Measurements from ENCODE around the gene PSMD6.

PSMD6 gene

DNA sequence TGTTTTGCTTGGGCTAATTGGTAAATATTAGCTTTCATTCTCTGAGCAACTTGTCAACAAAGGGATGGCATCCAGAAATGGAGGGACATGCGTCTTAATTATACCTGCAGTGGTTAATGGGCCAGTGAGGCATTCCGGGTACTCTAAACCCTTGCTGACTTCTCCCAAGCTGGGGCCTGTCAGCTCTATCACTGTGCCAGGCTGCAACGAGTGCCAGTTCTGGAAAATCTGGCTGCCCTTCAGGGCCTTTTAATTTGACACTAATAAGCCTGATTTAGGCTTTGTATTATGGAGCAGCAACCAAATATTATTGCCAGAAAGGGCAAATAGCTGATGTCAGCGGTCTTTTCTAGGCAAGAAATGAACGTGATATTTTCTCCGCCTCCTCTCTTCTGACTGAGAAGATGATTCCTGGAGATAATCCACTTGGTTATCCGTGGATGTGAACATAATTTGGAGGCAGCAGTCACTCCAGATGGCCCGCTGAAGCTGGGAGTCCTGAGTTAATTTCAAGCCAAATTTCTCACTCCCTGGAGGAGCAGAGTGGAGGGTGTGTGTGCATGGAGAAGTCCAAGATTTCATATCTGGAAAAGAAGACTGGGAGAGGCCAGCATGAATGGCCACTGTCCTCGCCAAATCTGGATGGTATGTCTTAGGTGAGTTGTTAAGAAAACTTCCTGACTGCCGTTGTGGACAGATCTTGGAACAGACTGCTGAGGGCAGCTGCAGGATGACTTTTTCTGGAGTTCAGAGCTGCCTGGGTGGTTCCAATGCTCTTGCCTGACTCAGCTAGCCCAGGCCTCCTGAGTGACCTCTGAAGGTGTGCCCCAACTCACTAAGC, 44.4 kb upstream of the PSMD6 start:
- TF ChIP-seq CREB1 (IDR thresholded peaks at IDR 0.05; ENCODE audit: low read depth): no peak
- no peak for TF ChIP-seq CEBPB (IDR thresholded peaks at IDR 0.05)
- TF ChIP-seq NFIC (IDR thresholded peaks at IDR 0.05): no peak

- TF ChIP-seq, protein P1, sequence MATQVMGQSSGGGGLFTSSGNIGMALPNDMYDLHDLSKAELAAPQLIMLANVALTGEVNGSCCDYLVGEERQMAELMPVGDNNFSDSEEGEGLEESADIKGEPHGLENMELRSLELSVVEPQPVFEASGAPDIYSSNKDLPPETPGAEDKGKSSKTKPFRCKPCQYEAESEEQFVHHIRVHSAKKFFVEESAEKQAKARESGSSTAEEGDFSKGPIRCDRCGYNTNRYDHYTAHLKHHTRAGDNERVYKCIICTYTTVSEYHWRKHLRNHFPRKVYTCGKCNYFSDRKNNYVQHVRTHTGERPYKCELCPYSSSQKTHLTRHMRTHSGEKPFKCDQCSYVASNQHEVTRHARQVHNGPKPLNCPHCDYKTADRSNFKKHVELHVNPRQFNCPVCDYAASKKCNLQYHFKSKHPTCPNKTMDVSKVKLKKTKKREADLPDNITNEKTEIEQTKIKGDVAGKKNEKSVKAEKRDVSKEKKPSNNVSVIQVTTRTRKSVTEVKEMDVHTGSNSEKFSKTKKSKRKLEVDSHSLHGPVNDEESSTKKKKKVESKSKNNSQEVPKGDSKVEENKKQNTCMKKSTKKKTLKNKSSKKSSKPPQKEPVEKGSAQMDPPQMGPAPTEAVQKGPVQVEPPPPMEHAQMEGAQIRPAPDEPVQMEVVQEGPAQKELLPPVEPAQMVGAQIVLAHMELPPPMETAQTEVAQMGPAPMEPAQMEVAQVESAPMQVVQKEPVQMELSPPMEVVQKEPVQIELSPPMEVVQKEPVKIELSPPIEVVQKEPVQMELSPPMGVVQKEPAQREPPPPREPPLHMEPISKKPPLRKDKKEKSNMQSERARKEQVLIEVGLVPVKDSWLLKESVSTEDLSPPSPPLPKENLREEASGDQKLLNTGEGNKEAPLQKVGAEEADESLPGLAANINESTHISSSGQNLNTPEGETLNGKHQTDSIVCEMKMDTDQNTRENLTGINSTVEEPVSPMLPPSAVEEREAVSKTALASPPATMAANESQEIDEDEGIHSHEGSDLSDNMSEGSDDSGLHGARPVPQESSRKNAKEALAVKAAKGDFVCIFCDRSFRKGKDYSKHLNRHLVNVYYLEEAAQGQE (IDR thresholded peaks at IDR 0.05; ENCODE audit: low read depth): no peak
- no peak for TF ChIP-seq TCF12 (IDR thresholded peaks at IDR 0.05; ENCODE audit: low read depth)
- TF ChIP-seq RAD21 (IDR thresholded peaks at IDR 0.05; ENCODE audit: low read depth): no peak
- TF ChIP-seq, protein P2, sequence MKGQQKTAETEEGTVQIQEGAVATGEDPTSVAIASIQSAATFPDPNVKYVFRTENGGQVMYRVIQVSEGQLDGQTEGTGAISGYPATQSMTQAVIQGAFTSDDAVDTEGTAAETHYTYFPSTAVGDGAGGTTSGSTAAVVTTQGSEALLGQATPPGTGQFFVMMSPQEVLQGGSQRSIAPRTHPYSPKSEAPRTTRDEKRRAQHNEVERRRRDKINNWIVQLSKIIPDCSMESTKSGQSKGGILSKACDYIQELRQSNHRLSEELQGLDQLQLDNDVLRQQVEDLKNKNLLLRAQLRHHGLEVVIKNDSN (IDR thresholded peaks at IDR 0.05): no peak
- TF ChIP-seq YY1 (IDR thresholded peaks at IDR 0.05; ENCODE audit: low read depth): no peak
- no peak for TF ChIP-seq ZBTB7A (IDR thresholded peaks at IDR 0.05; ENCODE audit: low read depth)
- TF ChIP-seq FOXM1 (IDR thresholded peaks at IDR 0.05; ENCODE audit: borderline replicate concordance, low read depth): no peak
- no peak for TF ChIP-seq EP300 (IDR thresholded peaks at IDR 0.05; ENCODE audit: borderline replicate concordance)
- no peak for TF ChIP-seq MAX (IDR thresholded peaks at IDR 0.05)
- no peak for TF ChIP-seq CREB1 (IDR thresholded peaks at IDR 0.05; ENCODE audit: low read depth)
- no peak for TF ChIP-seq CEBPB (IDR thresholded peaks at IDR 0.05)
- TF ChIP-seq TAF1 (IDR thresholded peaks at IDR 0.05; ENCODE audit: low read depth): no peak
- TF ChIP-seq TEAD4 (IDR thresholded peaks at IDR 0.05): no peak
- no peak for TF ChIP-seq EGR1 (IDR thresholded peaks at IDR 0.05)
- no peak for TF ChIP-seq NFIC (IDR thresholded peaks at IDR 0.05)
Observed at GRCh38 chr3:64064804-64065203, 41.5 kb upstream of the PSMD6 start.

DNA sequence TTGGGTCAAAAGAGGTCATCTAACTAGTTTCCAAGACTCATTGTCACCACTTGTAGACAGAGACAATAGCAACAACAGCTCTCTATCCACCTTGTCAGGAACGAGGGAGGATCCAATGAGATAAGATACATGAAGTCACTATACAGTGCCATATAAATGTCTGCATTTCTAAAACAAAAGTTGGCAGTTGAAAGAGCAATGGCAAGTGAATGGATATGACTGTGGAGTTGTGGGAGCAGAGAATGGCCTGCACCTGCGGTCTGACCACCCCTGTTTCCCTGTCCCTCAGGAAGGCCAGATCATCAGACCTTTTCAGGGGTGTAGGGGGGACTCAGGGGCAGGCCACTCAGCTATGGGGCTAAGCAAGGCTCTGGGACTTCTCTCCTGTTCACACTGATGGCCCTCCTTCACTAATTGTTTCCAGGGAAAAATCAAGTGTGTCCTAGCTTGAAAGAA, 40.7 kb upstream of the PSMD6 start:
- TF ChIP-seq CREB1 (IDR thresholded peaks at IDR 0.05; ENCODE audit: low read depth): no peak
- TF ChIP-seq RAD21 (IDR thresholded peaks at IDR 0.05; ENCODE audit: low read depth): no peak
- TF ChIP-seq NFIC (IDR thresholded peaks at IDR 0.05): no peak
- TF ChIP-seq ZBTB7A (IDR thresholded peaks at IDR 0.05; ENCODE audit: low read depth): no peak
- TF ChIP-seq YY1 (IDR thresholded peaks at IDR 0.05; ENCODE audit: low read depth): no peak
- TF ChIP-seq, protein P1 (IDR thresholded peaks at IDR 0.05; ENCODE audit: low read depth): no peak
- TF ChIP-seq CEBPB (IDR thresholded peaks at IDR 0.05): no peak
- no peak for TF ChIP-seq FOXM1 (IDR thresholded peaks at IDR 0.05; ENCODE audit: borderline replicate concordance, low read depth)
- TF ChIP-seq, protein P2 (IDR thresholded peaks at IDR 0.05): no peak
- TF ChIP-seq TAF1 (IDR thresholded peaks at IDR 0.05; ENCODE audit: low read depth): no peak
- TF ChIP-seq MAX (IDR thresholded peaks at IDR 0.05): no peak
- TF ChIP-seq EGR1 (IDR thresholded peaks at IDR 0.05): no peak
- TF ChIP-seq EP300 (IDR thresholded peaks at IDR 0.05; ENCODE audit: borderline replicate concordance): no peak
- no peak for TF ChIP-seq TCF12 (IDR thresholded peaks at IDR 0.05; ENCODE audit: low read depth)
- TF ChIP-seq TEAD4 (IDR thresholded peaks at IDR 0.05): no peak

- no peak for TF ChIP-seq CEBPB (IDR thresholded peaks at IDR 0.05)
- TF ChIP-seq RAD21 (IDR thresholded peaks at IDR 0.05; ENCODE audit: low read depth): no peak
- no peak for TF ChIP-seq EP300 (IDR thresholded peaks at IDR 0.05; ENCODE audit: borderline replicate concordance)
- TF ChIP-seq YY1 (IDR thresholded peaks at IDR 0.05; ENCODE audit: low read depth): no peak
- TF ChIP-seq, protein P1 (IDR thresholded peaks at IDR 0.05; ENCODE audit: low read depth): no peak
- no peak for TF ChIP-seq FOXM1 (IDR thresholded peaks at IDR 0.05; ENCODE audit: borderline replicate concordance, low read depth)
- no peak for TF ChIP-seq NFIC (IDR thresholded peaks at IDR 0.05)
- TF ChIP-seq, protein P2 (IDR thresholded peaks at IDR 0.05): no peak
- TF ChIP-seq TCF12 (IDR thresholded peaks at IDR 0.05; ENCODE audit: low read depth): no peak
- no peak for TF ChIP-seq CREB1 (IDR thresholded peaks at IDR 0.05; ENCODE audit: low read depth)
- TF ChIP-seq MAX (IDR thresholded peaks at IDR 0.05): no peak
- TF ChIP-seq EGR1 (IDR thresholded peaks at IDR 0.05): no peak
- TF ChIP-seq ZBTB7A (IDR thresholded peaks at IDR 0.05; ENCODE audit: low read depth): no peak
- TF ChIP-seq TAF1 (IDR thresholded peaks at IDR 0.05; ENCODE audit: low read depth): no peak
Observed at GRCh38 chr3:64063207-64063982, 40.1 kb upstream of the PSMD6 start.
